SJCRH30 (cell line): ENCODE measurements around the gene CANT1. TPM values are rescaled to one million over a fixed set of nuclear protein-coding genes. Genes with fewer than 3 reads are reported as not detected.

ENCODE experiments used
- DNase-seq, 2 experiments: peaks; one replicate each; pipeline ENCODE4 v3.0.0-alpha.2; 2015 to 2020
- H3K27ac ChIP-seq: fragments of 250-450 bp; sonication (Bioruptor Pico); 2 replicates; pipeline ENCODE4 v1.5.1; 2020; ENCODE audit warnings: mild to moderate bottlenecking, moderate library complexity
- H3K27me3 ChIP-seq: fragments of 250-450 bp; sonication (Bioruptor Pico); 2 replicates; pipeline ENCODE4 v1.5.1; 2020; ENCODE audit warnings: mild to moderate bottlenecking, moderate library complexity
- H3K36me3 ChIP-seq: fragments of 250-450 bp; sonication (Bioruptor Pico); 2 replicates; pipeline ENCODE4 v1.5.1; 2020; ENCODE audit warnings: mild to moderate bottlenecking, moderate library complexity
- H3K4me1 ChIP-seq: fragments of 250-450 bp; sonication (Bioruptor Pico); 2 replicates; pipeline ENCODE4 v1.5.1; 2020; ENCODE audit warnings: mild to moderate bottlenecking, moderate library complexity
- H3K4me3 ChIP-seq: fragments of 250-450 bp; sonication (Bioruptor Pico); 2 replicates; pipeline ENCODE4 v1.5.1; 2020; ENCODE audit warnings: mild to moderate bottlenecking, moderate library complexity
- H3K9me3 ChIP-seq: fragments of 250-450 bp; sonication (Bioruptor Pico); replicated peaks from 2 replicates; pipeline ENCODE4 v1.5.1; 2020; ENCODE audit warnings: mild to moderate bottlenecking, moderate library complexity
- total RNA-seq: library from RNA; depleted of rRNA; stranded (reverse); fragments of >200 nt; shearing (Covaris generic); gene quantifications from 2 replicates; pipeline ENCODE4 v1.2.3, GENCODE V29; 2014; rRNA removed

CANT1 gene
- 89.0 and 98.6 TPM in 2 replicates for total RNA-seq

- peak within 1 kb of the TSS; percentile 52 for H3K27ac ChIP-seq
- peak within 1 kb of the TSS; percentile 71 for H3K4me3 ChIP-seq
- H3K9me3 ChIP-seq, result peaks cover 11% of the 10 kb centered on the region
- H3K36me3 ChIP-seq, result peaks cover 7% of the 10 kb centered on the region; the same call in 1 of the 2 replicates
- H3K27me3 ChIP-seq, result no peaks in the 10 kb centered on the region
- peak; percentile 90 to 94 for DNase-seq
- peaks cover 16% of the 10 kb centered on the region; the same call in 1 of the 2 replicates for H3K4me1 ChIP-seq
Measured at GRCh38 chr17:79009397-79010303, at the start of gene CANT1. Gene CANT1, minus strand, starts transcription at chr17:79009764. Its CDS starts 12,142 bp downstream, at chr17:78997622.

DNA sequence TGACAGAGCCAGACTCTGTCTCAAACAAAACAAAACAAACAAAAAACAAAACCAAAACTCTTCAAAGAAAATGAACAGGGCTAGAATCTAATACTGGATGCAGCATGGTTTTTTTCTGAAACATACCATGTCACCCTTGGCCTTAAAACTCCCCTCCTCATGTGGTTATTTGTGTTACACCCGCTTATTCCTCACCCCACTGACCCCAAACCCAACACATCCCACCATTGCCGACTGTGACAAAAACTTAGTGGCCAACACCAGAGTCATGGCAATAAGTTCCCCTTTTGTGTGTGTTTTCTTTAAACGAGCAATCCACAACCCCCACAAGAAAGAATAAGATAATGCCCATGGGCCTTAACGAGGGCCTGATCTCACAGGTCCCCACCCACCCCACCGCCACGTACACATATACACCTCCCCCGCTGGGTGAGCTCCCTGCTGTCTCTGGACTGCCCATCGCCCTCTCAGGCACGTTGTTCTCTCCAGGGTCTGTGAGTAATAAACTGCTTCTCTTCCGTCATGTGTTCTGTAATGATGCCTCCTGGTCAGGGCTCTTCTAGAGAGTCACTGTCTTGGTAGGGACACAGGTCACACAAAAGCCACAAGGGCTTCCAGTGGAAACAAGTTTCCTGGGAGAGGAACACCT lies 48.3 kb upstream of the CANT1 start:
- no peaks in the 10 kb centered on the region for H3K27me3 ChIP-seq
- no peak overlapping the region for H3K4me3 ChIP-seq
- H3K4me1 ChIP-seq, result peaks cover 20% of the 10 kb centered on the region
- DNase-seq, result no peak
- H3K9me3 ChIP-seq, result peaks cover 20% of the 10 kb centered on the region
- no peak overlapping the region for H3K27ac ChIP-seq
- H3K36me3 ChIP-seq, result no peaks in the 10 kb centered on the region

DNA sequence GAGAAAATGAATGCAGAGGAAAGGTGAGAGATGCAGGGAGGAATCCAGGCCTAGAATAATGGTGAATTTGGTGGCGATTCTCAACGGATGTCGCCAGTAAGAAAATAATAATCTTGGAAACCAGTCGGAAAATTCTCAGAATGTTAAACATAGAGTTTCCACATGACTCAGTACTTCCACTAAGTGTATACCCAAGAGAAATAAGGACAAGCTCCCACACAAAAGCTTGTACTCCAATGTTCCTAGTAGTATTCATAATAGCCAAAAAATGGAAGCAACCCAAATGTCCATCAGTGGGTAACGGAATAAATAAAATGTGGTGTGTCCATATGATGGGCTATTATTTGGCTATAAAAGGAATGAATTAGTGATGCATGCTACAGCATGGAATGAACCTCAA lies 45.6 kb upstream of the CANT1 start:
- no peak for DNase-seq
- Histone ChIP-seq H3K4me1 (peaks cover 37% of the 10 kb centered on the region), H3K27me3 (no peaks in the 10 kb centered on the region), H3K36me3 (no peaks in the 10 kb centered on the region), H3K4me3 (no peak overlapping the region), H3K9me3 (peaks cover 25% of the 10 kb centered on the region), H3K27ac (peak overlapping the region; percentile 86)

GRCh38 chr17:79054200-79054960 lies 44.8 kb upstream of the CANT1 start:
- H3K4me1 ChIP-seq, result peaks cover 37% of the 10 kb centered on the region
- DNase-seq, result no peak
- no peaks in the 10 kb centered on the region for H3K36me3 ChIP-seq
- H3K4me3 ChIP-seq, result no peak overlapping the region
- no peaks in the 10 kb centered on the region for H3K27me3 ChIP-seq
- H3K9me3 ChIP-seq, result peaks cover 24% of the 10 kb centered on the region
- H3K27ac ChIP-seq, result peak overlapping the region; percentile 86

DNA sequence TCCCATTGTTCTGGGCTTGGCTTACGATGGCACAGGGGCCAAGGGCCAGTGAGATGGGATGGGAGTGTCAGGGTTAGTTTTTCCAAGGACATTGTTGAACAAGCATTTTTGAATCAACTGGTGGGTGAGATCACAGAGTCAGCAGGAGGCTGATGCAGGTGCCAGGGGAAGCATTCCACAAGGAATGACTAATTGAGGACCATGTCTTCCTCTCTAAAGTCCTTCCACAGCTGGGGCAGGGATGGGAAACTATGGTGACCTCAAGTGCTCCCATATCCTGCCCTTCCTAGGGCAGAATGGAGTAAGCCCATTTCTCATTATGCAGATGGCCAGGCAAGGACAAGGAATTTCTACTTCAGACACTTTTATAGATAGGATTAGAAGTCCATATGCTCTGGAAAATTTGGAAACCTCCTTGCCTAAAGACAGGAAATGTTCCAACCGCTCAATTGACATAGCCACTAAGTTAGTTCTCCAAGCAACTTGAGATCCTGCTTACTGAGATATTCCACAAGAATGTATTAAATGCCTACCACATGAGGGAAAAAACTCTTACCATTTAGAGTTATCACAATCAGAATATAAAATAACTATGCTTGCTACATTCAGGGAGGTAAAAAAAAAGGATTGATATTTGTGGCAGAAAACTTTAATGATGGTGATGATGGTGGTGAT lies 43.8 kb upstream of the CANT1 start:
- peak; percentile 91 for DNase-seq
- H3K4me3 ChIP-seq, result no peak overlapping the region
- H3K36me3 ChIP-seq, result peaks cover 3% of the 10 kb centered on the region; the same call in 1 of the 2 replicates
- H3K27me3 ChIP-seq, result no peaks in the 10 kb centered on the region
- peaks cover 39% of the 10 kb centered on the region for H3K4me1 ChIP-seq
- H3K27ac ChIP-seq, result peak overlapping the region; percentile 86
- peaks cover 24% of the 10 kb centered on the region for H3K9me3 ChIP-seq

- Histone ChIP-seq H3K4me3 (no peak overlapping the region), H3K4me1 (peaks cover 51% of the 10 kb centered on the region), H3K9me3 (peaks cover 20% of the 10 kb centered on the region), H3K27ac (peak overlapping the region; percentile 86), H3K36me3 (peaks cover 13% of the 10 kb centered on the region), H3K27me3 (no peaks in the 10 kb centered on the region)
- DNase-seq, result peak; percentile 77 to 97
Measured at GRCh38 chr17:79052131-79052530, 42.6 kb upstream of the CANT1 start.

- Histone ChIP-seq H3K36me3 (peaks cover 13% of the 10 kb centered on the region), H3K4me1 (peaks cover 59% of the 10 kb centered on the region), H3K27me3 (no peaks in the 10 kb centered on the region), H3K27ac (peak overlapping the region; percentile 86; the same call in 1 of the 2 replicates), H3K9me3 (peaks cover 20% of the 10 kb centered on the region), H3K4me3 (no peak overlapping the region)
- DNase-seq, result no peak
Measured at GRCh38 chr17:79051306-79051705, 41.7 kb upstream of the CANT1 start.

DNA sequence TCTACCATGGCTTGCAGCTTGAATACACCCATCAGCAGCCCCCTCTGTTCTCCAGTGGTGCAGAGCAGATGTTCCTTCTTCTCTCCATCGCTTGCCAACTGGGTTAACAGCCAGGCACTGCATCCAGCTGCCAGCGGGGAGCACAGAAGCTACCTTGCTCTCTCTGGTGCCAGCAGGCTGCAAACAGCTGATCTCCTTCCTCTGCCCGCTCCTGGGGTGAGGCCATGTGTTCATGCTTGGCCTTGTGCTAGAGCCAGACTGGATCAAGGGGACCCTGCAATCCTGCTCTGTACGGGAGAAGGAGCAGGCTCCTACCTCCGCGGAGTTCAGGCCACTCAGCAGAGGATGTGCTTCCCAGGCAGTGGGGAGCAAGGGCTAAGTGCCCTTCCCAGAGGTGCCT lies 41.0 kb upstream of the CANT1 start:
- H3K27me3 ChIP-seq, result no peaks in the 10 kb centered on the region
- peaks cover 63% of the 10 kb centered on the region for H3K4me1 ChIP-seq
- H3K4me3 ChIP-seq, result no peak overlapping the region
- no peak overlapping the region for H3K27ac ChIP-seq
- DNase-seq, result no peak
- H3K9me3 ChIP-seq, result peaks cover 20% of the 10 kb centered on the region
- H3K36me3 ChIP-seq, result peaks cover 13% of the 10 kb centered on the region

DNA sequence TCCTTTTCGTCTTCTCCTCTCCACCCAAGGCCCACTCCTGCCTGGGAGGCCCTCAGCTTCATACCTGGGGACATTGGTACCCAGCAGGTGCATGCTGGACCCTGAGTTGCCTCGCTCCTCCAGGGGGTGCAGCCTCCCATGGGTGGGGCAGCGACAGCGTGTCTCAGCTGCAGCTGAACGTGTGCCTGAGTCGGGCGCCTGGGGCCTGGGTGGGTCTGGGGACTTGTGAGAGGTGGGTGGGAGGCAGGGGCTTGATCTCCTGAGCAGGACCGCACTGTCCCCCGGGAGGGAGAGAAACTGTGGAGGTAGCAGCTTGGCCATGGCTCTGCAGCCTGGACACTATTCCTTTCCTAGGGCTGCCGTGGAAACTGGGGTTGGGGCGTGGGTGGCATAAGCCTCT lies 40.3 kb upstream of the CANT1 start:
- peaks cover 14% of the 10 kb centered on the region for H3K9me3 ChIP-seq
- H3K4me1 ChIP-seq, result peaks cover 63% of the 10 kb centered on the region
- DNase-seq, result no peak
- H3K4me3 ChIP-seq, result no peak overlapping the region
- peaks cover 13% of the 10 kb centered on the region for H3K36me3 ChIP-seq
- no peak overlapping the region for H3K27ac ChIP-seq
- no peaks in the 10 kb centered on the region for H3K27me3 ChIP-seq

DNA sequence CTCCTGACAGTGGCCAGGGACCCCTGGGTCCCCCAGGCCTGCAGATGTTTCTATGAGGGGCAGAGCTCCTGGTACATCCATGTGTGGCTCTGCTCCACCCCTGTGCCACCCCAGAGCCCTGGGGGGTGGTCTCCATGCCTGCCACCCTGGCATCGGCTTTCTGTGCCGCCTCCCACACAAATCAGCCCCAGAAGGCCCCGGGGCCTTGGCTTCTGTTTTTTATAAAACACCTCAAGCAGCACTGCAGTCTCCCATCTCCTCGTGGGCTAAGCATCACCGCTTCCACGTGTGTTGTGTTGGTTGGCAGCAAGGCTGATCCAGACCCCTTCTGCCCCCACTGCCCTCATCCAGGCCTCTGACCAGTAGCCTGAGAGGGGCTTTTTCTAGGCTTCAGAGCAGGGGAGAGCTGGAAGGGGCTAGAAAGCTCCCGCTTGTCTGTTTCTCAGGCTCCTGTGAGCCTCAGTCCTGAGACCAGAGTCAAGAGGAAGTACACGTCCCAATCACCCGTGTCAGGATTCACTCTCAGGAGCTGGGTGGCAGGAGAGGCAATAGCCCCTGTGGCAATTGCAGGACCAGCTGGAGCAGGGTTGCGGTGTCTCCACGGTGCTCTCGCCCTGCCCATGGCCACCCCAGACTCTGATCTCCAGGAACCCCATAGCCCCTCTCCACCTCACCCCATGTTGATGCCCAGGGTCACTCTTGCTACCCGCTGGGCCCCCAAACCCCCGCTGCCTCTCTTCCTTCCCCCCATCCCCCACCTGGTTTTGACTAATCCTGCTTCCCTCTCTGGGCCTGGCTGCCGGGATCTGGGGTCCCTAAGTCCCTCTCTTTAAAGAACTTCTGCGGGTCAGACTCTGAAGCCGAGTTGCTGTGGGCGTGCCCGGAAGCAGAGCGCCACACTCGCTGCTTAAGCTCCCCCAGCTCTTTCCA lies 39.5 kb upstream of the CANT1 start:
- H3K36me3 ChIP-seq, result peaks cover 13% of the 10 kb centered on the region

GRCh38 chr17:79047923-79048825 lies 38.6 kb upstream of the CANT1 start:
- H3K27me3 ChIP-seq, result no peaks in the 10 kb centered on the region
- DNase-seq, result no peak
- H3K4me1 ChIP-seq, result peaks cover 46% of the 10 kb centered on the region

More for the DNA sequence above, 39.5 kb upstream of the CANT1 start:
- no peak for DNase-seq
- Histone ChIP-seq H3K4me3 (no peak overlapping the region), H3K27me3 (no peaks in the 10 kb centered on the region), H3K9me3 (peaks cover 7% of the 10 kb centered on the region), H3K27ac (no peak overlapping the region), H3K4me1 (peaks cover 55% of the 10 kb centered on the region)

DNA sequence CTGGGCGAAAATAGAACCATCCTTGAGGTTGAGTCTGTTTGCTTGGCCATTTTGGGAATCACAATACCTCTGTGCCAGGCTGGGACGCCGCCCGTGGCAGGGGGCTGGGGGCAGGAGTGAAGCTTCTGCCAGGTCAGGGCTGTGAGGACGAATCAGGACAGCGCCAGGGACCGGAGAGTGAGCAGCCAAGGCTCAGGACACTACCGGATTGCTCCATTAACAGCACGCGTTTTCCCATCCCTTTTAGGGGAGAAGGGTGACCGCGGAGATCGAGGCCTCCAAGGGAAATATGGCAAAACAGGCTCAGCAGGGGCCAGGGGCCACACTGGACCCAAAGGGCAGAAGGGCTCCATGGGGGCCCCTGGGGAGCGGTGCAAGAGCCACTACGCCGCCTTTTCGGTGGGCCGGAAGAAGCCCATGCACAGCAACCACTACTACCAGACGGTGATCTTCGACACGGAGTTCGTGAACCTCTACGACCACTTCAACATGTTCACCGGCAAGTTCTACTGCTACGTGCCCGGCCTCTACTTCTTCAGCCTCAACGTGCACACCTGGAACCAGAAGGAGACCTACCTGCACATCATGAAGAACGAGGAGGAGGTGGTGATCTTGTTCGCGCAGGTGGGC lies 37.8 kb upstream of the CANT1 start:
- Histone ChIP-seq H3K27me3 (no peaks in the 10 kb centered on the region), H3K4me1 (peaks cover 39% of the 10 kb centered on the region), H3K4me3 (no peak overlapping the region), H3K36me3 (peaks cover 13% of the 10 kb centered on the region), H3K9me3 (peaks cover 7% of the 10 kb centered on the region), H3K27ac (peak overlapping the region; percentile 78)
- no peak for DNase-seq

More at GRCh38 chr17:79047923-79048825, 38.6 kb upstream of the CANT1 start:
- H3K36me3 ChIP-seq, result peaks cover 13% of the 10 kb centered on the region
- peak overlapping the region; percentile 78 for H3K27ac ChIP-seq
- H3K4me3 ChIP-seq, result no peak overlapping the region
- H3K9me3 ChIP-seq, result peaks cover 7% of the 10 kb centered on the region
